Vagina (tissue), 2 donors: ENCODE measurements around the gene MAP2K3. TPM values are rescaled to one million over a fixed set of nuclear protein-coding genes. Genes with fewer than 3 reads are reported as not detected.
"Not testable (repeated sequence)": the region's sequence is repeated elsewhere in the genome, so short reads cannot be mapped to it uniquely, and the experiment has no call there.

Experiments used
- DNase-seq, 2 donors: peaks; one replicate each; pipeline ENCODE4 v3.0.0-alpha.2; 2017; ENCODE audit errors: extremely low spot score in 2 of 2
- H3K27ac ChIP-seq: fragments of 200-600 bp; sonication (generic); one replicate; pipeline ENCODE4 v1.5.1; 2019
- H3K27me3 ChIP-seq: fragments of 200-600 bp; sonication (generic); one replicate; pipeline ENCODE4 v1.5.1; 2019
- H3K36me3 ChIP-seq, 2 donors: fragments of 200-600 bp; sonication (generic); one replicate each; pipeline ENCODE4 v1.5.1; 2017 to 2019
- H3K4me1 ChIP-seq: fragments of 200-600 bp; sonication (generic); one replicate; pipeline ENCODE4 v1.5.1; 2019
- H3K4me3 ChIP-seq, 2 donors: fragments of 200-600 bp; sonication (generic); 1 replicate in 1 of 2; 2 replicates in 1 of 2; pipeline ENCODE4 v1.5.1; 2016 to 2019
- H3K9me3 ChIP-seq: fragments of 200-600 bp; sonication (generic); one replicate; pipeline ENCODE4 v1.5.1; 2019
- CTCF ChIP-seq, 3 experiments: fragments of 450-650 bp in 2 of 3; fragments of 200-600 bp in 1 of 3; sonication (generic) in 1 of 3; IDR thresholded peaks; one replicate each; pipeline ENCODE4 v1.5.1; 2017 to 2019; ENCODE audit warnings: antibody characterized with exemption in 3 of 3, mild to moderate bottlenecking in 2 of 3, moderate library complexity in 2 of 3
- POLR2A ChIP-seq, 2 donors: fragments of 450-650 bp; IDR thresholded peaks; one replicate each; pipeline ENCODE4 v1.6.1; 2017; ENCODE audit warnings: antibody characterized with exemption in 2 of 2, mild to moderate bottlenecking in 2 of 2, moderate library complexity in 2 of 2
- intact Hi-C: fragments of 100-400 bp; cut with DNase I; formaldehyde crosslinking; loops from one replicate; pipeline ENCODE4 v1.15.1; 2023
- total RNA-seq: library from RNA; depleted of rRNA; stranded (reverse); fragments of >200 nt; gene quantifications from one replicate; pipeline ENCODE4 v1.2.3, GENCODE V29; 2016

The MAP2K3 gene
- total RNA-seq, 1 donor from 2014 or later = 21.6 TPM

GRCh38 chr17:21318439-21318838 is 33.9 kb downstream of the MAP2K3 start:
- H3K9me3 ChIP-seq = no peaks in the 10 kb centered on the region
- H3K27ac ChIP-seq = no peak overlapping the region
- no peak overlapping the region for H3K4me3 ChIP-seq
- no peak for DNase-seq
- peaks cover 6% of the 10 kb centered on the region for H3K4me1 ChIP-seq
- H3K36me3 ChIP-seq = peaks cover 0 to under 1% of the 10 kb centered on the region in 2 donors
- H3K27me3 ChIP-seq = no peaks in the 10 kb centered on the region
- TF ChIP-seq CTCF (IDR thresholded peaks at IDR 0.05) (no peak), POLR2A (IDR thresholded peaks at IDR 0.05) (no peak)
- intact Hi-C loops = no loop called here

GRCh38 chr17:21318856-21319255 is 34.3 kb downstream of the MAP2K3 start:
- DNase-seq, intact Hi-C loops, H3K9me3 ChIP-seq, H3K4me1 ChIP-seq, H3K27me3 ChIP-seq, H3K27ac ChIP-seq, H3K36me3 ChIP-seq, H3K4me3 ChIP-seq: not testable (repeated sequence)

- H3K9me3 ChIP-seq, H3K36me3 ChIP-seq, DNase-seq, intact Hi-C loops, H3K27me3 ChIP-seq, H3K27ac ChIP-seq, H3K4me3 ChIP-seq, H3K4me1 ChIP-seq: not testable (repeated sequence)
Measured at GRCh38 chr17:21319256-21319655, 34.7 kb downstream of the MAP2K3 start.

- H3K4me3 ChIP-seq, H3K4me1 ChIP-seq, H3K27ac ChIP-seq, H3K9me3 ChIP-seq, intact Hi-C loops, DNase-seq, H3K27me3 ChIP-seq, H3K36me3 ChIP-seq: not testable (repeated sequence)
Measured at GRCh38 chr17:21319686-21320375, 35.3 kb downstream of the MAP2K3 start.

- intact Hi-C loops, H3K36me3 ChIP-seq, H3K27me3 ChIP-seq, H3K4me1 ChIP-seq, H3K9me3 ChIP-seq, H3K4me3 ChIP-seq, DNase-seq, H3K27ac ChIP-seq: not testable (repeated sequence)
Measured at GRCh38 chr17:21320430-21320829, 35.9 kb downstream of the MAP2K3 start.

- H3K4me3 ChIP-seq, H3K9me3 ChIP-seq, H3K36me3 ChIP-seq, H3K27me3 ChIP-seq, DNase-seq, H3K4me1 ChIP-seq, intact Hi-C loops, H3K27ac ChIP-seq: not testable (repeated sequence)
Measured at GRCh38 chr17:21321061-21321460, 36.5 kb downstream of the MAP2K3 start.

- H3K27ac ChIP-seq, H3K9me3 ChIP-seq, H3K36me3 ChIP-seq, H3K4me3 ChIP-seq, intact Hi-C loops, H3K4me1 ChIP-seq, H3K27me3 ChIP-seq, DNase-seq: not testable (repeated sequence)
Measured at GRCh38 chr17:21321744-21322191, 37.3 kb downstream of the MAP2K3 start.

GRCh38 chr17:21323257-21324111 is 39.0 kb downstream of the MAP2K3 start:
- H3K27me3 ChIP-seq, H3K36me3 ChIP-seq, H3K4me1 ChIP-seq, intact Hi-C loops, H3K9me3 ChIP-seq, DNase-seq, H3K27ac ChIP-seq: not testable (repeated sequence)
- H3K4me3 ChIP-seq = peak overlapping the region; percentile 57 to 78

- H3K36me3 ChIP-seq, intact Hi-C loops: not testable (repeated sequence)
Measured at GRCh38 chr17:21324741-21325140, 40.2 kb downstream of the MAP2K3 start.

GRCh38 chr17:21327921-21328320 is 43.4 kb downstream of the MAP2K3 start:
- H3K27me3 ChIP-seq, H3K4me1 ChIP-seq, H3K9me3 ChIP-seq, intact Hi-C loops, H3K4me3 ChIP-seq, H3K27ac ChIP-seq, DNase-seq, H3K36me3 ChIP-seq: not testable (repeated sequence)

More at GRCh38 chr17:21324741-21325140, 40.2 kb downstream of the MAP2K3 start:
- H3K4me3 ChIP-seq, H3K27ac ChIP-seq, H3K9me3 ChIP-seq, DNase-seq, H3K27me3 ChIP-seq, H3K4me1 ChIP-seq: not testable (repeated sequence)

GRCh38 chr17:21328778-21329177 is 44.3 kb downstream of the MAP2K3 start:
- H3K27me3 ChIP-seq, H3K9me3 ChIP-seq, H3K4me3 ChIP-seq, DNase-seq, H3K27ac ChIP-seq, H3K36me3 ChIP-seq, intact Hi-C loops, H3K4me1 ChIP-seq: not testable (repeated sequence)
